Endothelial cell of umbilical vein (primary cell): ENCODE data around the gene FOXC1.

Experiments
- GATA2 ChIP-seq: IDR thresholded peaks from 2 replicates; pipeline ENCODE4 v1.7.0; 2011; ENCODE audit warnings: low read depth, mild to moderate bottlenecking, moderate library complexity, mixed read lengths, low read length; ENCODE audit not compliant: insufficient read length, insufficient read depth
- JUN ChIP-seq: IDR thresholded peaks from 2 replicates; pipeline ENCODE4 v1.6.1; 2011; ENCODE audit warnings: borderline replicate concordance, low read depth; ENCODE audit not compliant: insufficient read length, insufficient read depth
- MYC ChIP-seq: IDR thresholded peaks from one replicate; pipeline ENCODE4 v1.6.1; 2011; ENCODE audit warnings: mild to moderate bottlenecking, low read depth, low read length
- POLR2A ChIP-seq: IDR thresholded peaks from 2 replicates; pipeline ENCODE4 v1.6.1; 2012; ENCODE audit warnings: low read depth, mild to moderate bottlenecking, control low read depth, low read length
- TF ChIP-seq, protein P1 (sequence below), 2 donors: IDR thresholded peaks; 1 replicate in 1 of 2; 2 replicates in 1 of 2; pipeline ENCODE4 v1.5.1; 2011; ENCODE audit warnings: low read length in 2 of 2, mild to moderate bottlenecking in 2 of 2, moderate library complexity in 2 of 2, control low read depth in 1 of 2, inconsistent platforms in 1 of 2, low read depth in 1 of 2; ENCODE audit not compliant: insufficient read depth in 1 of 2; ENCODE audit errors: extremely low read depth in 1 of 2

DNA sequence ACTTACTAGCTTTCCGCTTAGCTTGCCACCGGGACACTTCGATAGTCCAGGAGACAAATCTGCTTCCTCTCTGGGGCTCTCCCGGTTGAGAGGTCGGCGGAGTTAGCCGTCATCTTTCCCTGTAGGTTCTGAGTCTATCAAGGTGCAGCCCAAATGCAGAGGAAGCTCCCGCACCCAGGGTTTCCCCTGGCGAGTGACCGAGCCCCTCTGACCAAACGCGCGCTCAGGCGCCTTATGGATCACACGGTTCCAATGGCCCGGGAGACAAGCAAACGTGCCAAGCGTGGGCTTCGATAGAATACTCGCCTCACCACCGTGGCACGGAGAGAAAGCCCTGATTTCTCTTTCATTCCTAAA, 15.8 kb upstream of the FOXC1 start:
- TF ChIP-seq, protein P1, sequence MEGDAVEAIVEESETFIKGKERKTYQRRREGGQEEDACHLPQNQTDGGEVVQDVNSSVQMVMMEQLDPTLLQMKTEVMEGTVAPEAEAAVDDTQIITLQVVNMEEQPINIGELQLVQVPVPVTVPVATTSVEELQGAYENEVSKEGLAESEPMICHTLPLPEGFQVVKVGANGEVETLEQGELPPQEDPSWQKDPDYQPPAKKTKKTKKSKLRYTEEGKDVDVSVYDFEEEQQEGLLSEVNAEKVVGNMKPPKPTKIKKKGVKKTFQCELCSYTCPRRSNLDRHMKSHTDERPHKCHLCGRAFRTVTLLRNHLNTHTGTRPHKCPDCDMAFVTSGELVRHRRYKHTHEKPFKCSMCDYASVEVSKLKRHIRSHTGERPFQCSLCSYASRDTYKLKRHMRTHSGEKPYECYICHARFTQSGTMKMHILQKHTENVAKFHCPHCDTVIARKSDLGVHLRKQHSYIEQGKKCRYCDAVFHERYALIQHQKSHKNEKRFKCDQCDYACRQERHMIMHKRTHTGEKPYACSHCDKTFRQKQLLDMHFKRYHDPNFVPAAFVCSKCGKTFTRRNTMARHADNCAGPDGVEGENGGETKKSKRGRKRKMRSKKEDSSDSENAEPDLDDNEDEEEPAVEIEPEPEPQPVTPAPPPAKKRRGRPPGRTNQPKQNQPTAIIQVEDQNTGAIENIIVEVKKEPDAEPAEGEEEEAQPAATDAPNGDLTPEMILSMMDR (IDR thresholded peaks at IDR 0.05; ENCODE audit: extremely low read depth in 1 of 2, insufficient read depth in 1 of 2, low read depth in 1 of 2, low read length in 2 of 2) = no peak
- TF ChIP-seq MYC (no peak), GATA2 (no peak), POLR2A (no peak), JUN (no peak)
